Fibroblast of lung (primary cell): ENCODE measurements around the gene ITPR1.

Source experiments
- EZH2 ChIP-seq: IDR thresholded peaks from 2 replicates; pipeline ENCODE4 v1.5.1; 2012; ENCODE audit warnings: low read length, control low read depth, mild to moderate bottlenecking; ENCODE audit errors: missing control alignments
- TF ChIP-seq, protein P1 (sequence below), 2 donors: IDR thresholded peaks in 1 of 2; conservative IDR thresholded peaks in 1 of 2; 1 replicate in 1 of 2; 2 replicates in 1 of 2; pipeline ENCODE4 v1.5.1; 2011 to 2012; ENCODE audit warnings: low read length in 2 of 2, control low read depth in 1 of 2, inconsistent platforms in 1 of 2, low read depth in 1 of 2, mild to moderate bottlenecking in 1 of 2

DNA sequence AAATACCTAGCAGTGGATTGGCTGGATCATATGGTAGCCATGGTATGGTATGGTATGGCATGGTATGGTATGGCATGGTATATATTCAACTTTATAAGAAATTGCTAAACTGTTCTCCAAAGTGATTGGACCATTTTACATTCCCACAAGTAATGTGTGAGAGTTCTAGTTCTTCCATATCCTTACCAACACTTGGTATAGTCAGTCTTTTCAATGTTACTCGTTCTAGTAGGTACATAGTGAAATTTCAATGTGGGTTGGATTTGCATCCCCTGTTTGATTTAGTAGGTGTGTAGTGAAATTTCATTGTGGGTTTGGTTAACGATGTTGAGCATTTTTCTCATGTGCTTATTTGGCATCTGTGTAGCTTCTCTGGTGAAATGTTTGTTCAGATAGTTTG is 154.3 kb downstream of the ITPR1 start:
- TF ChIP-seq, protein P1, sequence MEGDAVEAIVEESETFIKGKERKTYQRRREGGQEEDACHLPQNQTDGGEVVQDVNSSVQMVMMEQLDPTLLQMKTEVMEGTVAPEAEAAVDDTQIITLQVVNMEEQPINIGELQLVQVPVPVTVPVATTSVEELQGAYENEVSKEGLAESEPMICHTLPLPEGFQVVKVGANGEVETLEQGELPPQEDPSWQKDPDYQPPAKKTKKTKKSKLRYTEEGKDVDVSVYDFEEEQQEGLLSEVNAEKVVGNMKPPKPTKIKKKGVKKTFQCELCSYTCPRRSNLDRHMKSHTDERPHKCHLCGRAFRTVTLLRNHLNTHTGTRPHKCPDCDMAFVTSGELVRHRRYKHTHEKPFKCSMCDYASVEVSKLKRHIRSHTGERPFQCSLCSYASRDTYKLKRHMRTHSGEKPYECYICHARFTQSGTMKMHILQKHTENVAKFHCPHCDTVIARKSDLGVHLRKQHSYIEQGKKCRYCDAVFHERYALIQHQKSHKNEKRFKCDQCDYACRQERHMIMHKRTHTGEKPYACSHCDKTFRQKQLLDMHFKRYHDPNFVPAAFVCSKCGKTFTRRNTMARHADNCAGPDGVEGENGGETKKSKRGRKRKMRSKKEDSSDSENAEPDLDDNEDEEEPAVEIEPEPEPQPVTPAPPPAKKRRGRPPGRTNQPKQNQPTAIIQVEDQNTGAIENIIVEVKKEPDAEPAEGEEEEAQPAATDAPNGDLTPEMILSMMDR (conservative IDR thresholded peaks at IDR 0.05 in 1 of 2, IDR thresholded peaks at IDR 0.05 in 1 of 2; ENCODE audit: low read depth in 1 of 2, low read length in 2 of 2): no peak
- TF ChIP-seq EZH2: no peak
